SK-N-SH treated with all-trans-retinoic acid at 6 μM for 48 hours (cell line): Measurements from ENCODE around the gene ADORA1.

Experiments used
- ARNTL ChIP-seq: fragments of 450-650 bp; formaldehyde crosslinking; IDR thresholded peaks from 2 replicates; pipeline ENCODE4 v1.5.0; 2020; ENCODE audit warnings: low read depth, mild to moderate bottlenecking, moderate library complexity, borderline replicate concordance
- CSDC2 ChIP-seq: fragments of 250-450 bp; sonication (Bioruptor Pico); IDR thresholded peaks from 2 replicates; pipeline ENCODE4 v1.5.0; 2020; ENCODE audit warnings: mild to moderate bottlenecking, moderate library complexity
- GLIS3 ChIP-seq: fragments of 250-450 bp; sonication (Bioruptor Pico); IDR thresholded peaks from 2 replicates; pipeline ENCODE4 v1.5.0; 2020; ENCODE audit warnings: mild to moderate bottlenecking, moderate library complexity
- ISL1 ChIP-seq: fragments of 250-450 bp; sonication (Bioruptor Pico); IDR thresholded peaks from 2 replicates; pipeline ENCODE4 v2.1.2; 2022; ENCODE audit warnings: mild to moderate bottlenecking, moderate library complexity
- SNAI2 ChIP-seq: fragments of 250-450 bp; sonication (Bioruptor Pico); IDR thresholded peaks from 2 replicates; pipeline ENCODE4 v1.5.0; 2020; ENCODE audit warnings: mild to moderate bottlenecking, moderate library complexity
- TCF4 ChIP-seq: fragments of 250-450 bp; sonication (Bioruptor Pico); IDR thresholded peaks from 2 replicates; pipeline ENCODE4 v1.8.0; 2021; ENCODE audit warnings: mild to moderate bottlenecking, moderate library complexity, borderline replicate concordance
- ZFP3 ChIP-seq: fragments of 250-450 bp; sonication (Bioruptor Pico); IDR thresholded peaks from 2 replicates; pipeline ENCODE4 v1.5.0; 2020; ENCODE audit warnings: mild to moderate bottlenecking, moderate library complexity
- ZFP30 ChIP-seq: fragments of 450-650 bp; formaldehyde crosslinking; IDR thresholded peaks from 2 replicates; pipeline ENCODE4 v1.5.0; 2022; ENCODE audit warnings: mild to moderate bottlenecking, moderate library complexity
- ZNF8 ChIP-seq: fragments of 450-650 bp; formaldehyde crosslinking; IDR thresholded peaks from 2 replicates; pipeline ENCODE4 v1.5.0; 2020; ENCODE audit warnings: mild to moderate bottlenecking, moderate library complexity
- TF ChIP-seq, protein P1 (sequence below): fragments of 250-450 bp; sonication (Bioruptor Pico); IDR thresholded peaks from 2 replicates; pipeline ENCODE4 v1.8.0; 2020; ENCODE audit warnings: mild to moderate bottlenecking, moderate library complexity, borderline replicate concordance

DNA sequence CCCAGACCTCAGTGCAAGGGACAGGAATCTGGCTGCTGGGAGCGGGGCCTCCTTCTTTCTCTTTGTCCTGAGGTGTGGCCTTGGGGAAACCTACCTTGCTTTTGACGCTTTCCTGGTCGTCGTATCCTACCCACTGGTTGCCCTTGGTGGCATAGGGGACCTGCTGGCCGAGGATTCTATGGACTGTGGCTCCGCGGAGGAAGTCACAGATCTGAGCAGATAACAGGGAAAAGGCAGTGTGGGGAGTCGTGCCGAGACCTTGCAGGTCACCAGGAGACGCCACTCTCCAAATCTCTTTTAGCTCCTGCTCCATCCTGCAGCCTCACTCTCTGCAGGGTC lies 52.1 kb downstream of the ADORA1 start:
- TF ChIP-seq ZFP3 (CRISPR knock-in tag): no peak
- TF ChIP-seq, protein P1, sequence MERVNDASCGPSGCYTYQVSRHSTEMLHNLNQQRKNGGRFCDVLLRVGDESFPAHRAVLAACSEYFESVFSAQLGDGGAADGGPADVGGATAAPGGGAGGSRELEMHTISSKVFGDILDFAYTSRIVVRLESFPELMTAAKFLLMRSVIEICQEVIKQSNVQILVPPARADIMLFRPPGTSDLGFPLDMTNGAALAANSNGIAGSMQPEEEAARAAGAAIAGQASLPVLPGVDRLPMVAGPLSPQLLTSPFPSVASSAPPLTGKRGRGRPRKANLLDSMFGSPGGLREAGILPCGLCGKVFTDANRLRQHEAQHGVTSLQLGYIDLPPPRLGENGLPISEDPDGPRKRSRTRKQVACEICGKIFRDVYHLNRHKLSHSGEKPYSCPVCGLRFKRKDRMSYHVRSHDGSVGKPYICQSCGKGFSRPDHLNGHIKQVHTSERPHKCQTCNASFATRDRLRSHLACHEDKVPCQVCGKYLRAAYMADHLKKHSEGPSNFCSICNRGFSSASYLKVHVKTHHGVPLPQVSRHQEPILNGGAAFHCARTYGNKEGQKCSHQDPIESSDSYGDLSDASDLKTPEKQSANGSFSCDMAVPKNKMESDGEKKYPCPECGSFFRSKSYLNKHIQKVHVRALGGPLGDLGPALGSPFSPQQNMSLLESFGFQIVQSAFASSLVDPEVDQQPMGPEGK: no peak
- no peak for TF ChIP-seq SNAI2
- TF ChIP-seq ISL1 (CRISPR knock-in tag): no peak
- no peak for TF ChIP-seq ARNTL (CRISPR knock-in tag)
- TF ChIP-seq TCF4 (CRISPR knock-in tag): no peak
- TF ChIP-seq GLIS3 (CRISPR knock-in tag): no peak
- no peak for TF ChIP-seq CSDC2
- TF ChIP-seq ZNF8: no peak
- TF ChIP-seq ZFP30 (CRISPR knock-in tag): no peak
